Activated T-helper 2 cell treated with anti-CD3 and anti-CD28 coated beads, Interferon-gamma antibody, Interleukin-2, Interleukin-4, amounts not matched to agents 10 μg/mL and 5 μg/mL and 100 μg/mL, durations not matched to agents 14 hours and 24 hours and 36 hours (primary cell): ENCODE data around the gene PLCE1. TPM values are rescaled to one million over a fixed set of nuclear protein-coding genes. Genes with fewer than 3 reads are reported as not detected.
"Not testable (repeated sequence)": the region's sequence is repeated elsewhere in the genome, so short reads cannot be mapped to it uniquely, and the experiment has no call there.

Experiments used
- DNase-seq: peaks from one replicate; pipeline ENCODE4 v3.0.0; 2021; ENCODE audit warnings: low spot score
- H3K27ac Mint-ChIP-seq: one replicate; pipeline ENCODE4 v1.8.0; 2021; ENCODE audit warnings: mixed read lengths
- H3K27me3 Mint-ChIP-seq: one replicate; pipeline ENCODE4 v1.8.0; 2021; ENCODE audit warnings: low read depth, mixed read lengths
- H3K36me3 Mint-ChIP-seq: one replicate; pipeline ENCODE4 v1.8.0; 2021; ENCODE audit warnings: low read depth, mixed read lengths
- H3K4me1 Mint-ChIP-seq: one replicate; pipeline ENCODE4 v1.8.0; 2021; ENCODE audit warnings: low read depth, mixed read lengths
- H3K4me3 Mint-ChIP-seq: one replicate; pipeline ENCODE4 v1.8.0; 2021; ENCODE audit warnings: low read depth, mild to moderate bottlenecking, moderate library complexity, mixed read lengths
- H3K9me3 Mint-ChIP-seq: one replicate; pipeline ENCODE4 v1.8.0; 2021; ENCODE audit warnings: mixed read lengths
- intact Hi-C: fragments of 100-400 bp; cut with micrococcal nuclease; formaldehyde crosslinking; loops from one replicate; pipeline ENCODE4 v1.15.1; 2023
- total RNA-seq: library from RNA; stranded (reverse); gene quantifications from 2 replicates; pipeline ENCODE4 v1.2.3, GENCODE V29; 2022

Gene PLCE1
- total RNA-seq, 1 donor from 2014 or later = 0.02 TPM

GRCh38 chr10:93968540-93968945, 25.2 kb upstream of the PLCE1 start:
- Mint-ChIP-seq H3K4me3 (no peak overlapping the region), H3K27ac (no peak overlapping the region), H3K36me3 (no peaks in the 10 kb centered on the region), H3K27me3 (no peaks in the 10 kb centered on the region), H3K4me1 (no peaks in the 10 kb centered on the region), H3K9me3 (no peaks in the 10 kb centered on the region)
- intact Hi-C loops = no loop called here
- DNase-seq = no peak

GRCh38 chr10:93970433-93971010, 23.2 kb upstream of the PLCE1 start:
- H3K4me3 Mint-ChIP-seq, H3K9me3 Mint-ChIP-seq, DNase-seq, H3K4me1 Mint-ChIP-seq, H3K27ac Mint-ChIP-seq, intact Hi-C loops, H3K27me3 Mint-ChIP-seq, H3K36me3 Mint-ChIP-seq: not testable (repeated sequence)

- no peaks in the 10 kb centered on the region for H3K36me3 Mint-ChIP-seq
- H3K9me3 Mint-ChIP-seq = no peaks in the 10 kb centered on the region
- DNase-seq = no peak
- peaks cover 1% of the 10 kb centered on the region for H3K27me3 Mint-ChIP-seq
- H3K4me3 Mint-ChIP-seq = no peak overlapping the region
- H3K4me1 Mint-ChIP-seq = no peaks in the 10 kb centered on the region
- intact Hi-C loops = no loop called here
- no peak overlapping the region for H3K27ac Mint-ChIP-seq
Observed at GRCh38 chr10:93973748-93974445, 19.8 kb upstream of the PLCE1 start.

- DNase-seq = no peak
- no peaks in the 10 kb centered on the region for H3K4me1 Mint-ChIP-seq
- H3K9me3 Mint-ChIP-seq = no peaks in the 10 kb centered on the region
- H3K27me3 Mint-ChIP-seq = peaks cover 1% of the 10 kb centered on the region
- intact Hi-C loops = no loop called here
- no peak overlapping the region for H3K4me3 Mint-ChIP-seq
- no peaks in the 10 kb centered on the region for H3K36me3 Mint-ChIP-seq
- no peak overlapping the region for H3K27ac Mint-ChIP-seq
Observed at GRCh38 chr10:93977442-93977841, 16.3 kb upstream of the PLCE1 start.

GRCh38 chr10:93980486-93980885, 13.2 kb upstream of the PLCE1 start:
- H3K9me3 Mint-ChIP-seq = no peaks in the 10 kb centered on the region
- H3K27me3 Mint-ChIP-seq = peaks cover 3% of the 10 kb centered on the region
- no peak for DNase-seq
- intact Hi-C loops = no loop called here
- H3K27ac Mint-ChIP-seq = no peak overlapping the region
- no peaks in the 10 kb centered on the region for H3K4me1 Mint-ChIP-seq
- no peak overlapping the region for H3K4me3 Mint-ChIP-seq
- no peaks in the 10 kb centered on the region for H3K36me3 Mint-ChIP-seq

GRCh38 chr10:93991114-93991513, 2.6 kb upstream of the PLCE1 start:
- H3K9me3 Mint-ChIP-seq = no peaks in the 10 kb centered on the region
- intact Hi-C loops = no loop called here
- no peak for DNase-seq
- H3K4me3 Mint-ChIP-seq = no peak overlapping the region
- H3K27ac Mint-ChIP-seq = no peak overlapping the region
- no peaks in the 10 kb centered on the region for H3K36me3 Mint-ChIP-seq
- H3K27me3 Mint-ChIP-seq = peaks cover 49% of the 10 kb centered on the region
- H3K4me1 Mint-ChIP-seq = peaks cover 1% of the 10 kb centered on the region

- H3K27me3 Mint-ChIP-seq = peaks cover 53% of the 10 kb centered on the region
- no peaks in the 10 kb centered on the region for H3K36me3 Mint-ChIP-seq
- H3K4me1 Mint-ChIP-seq = peaks cover 1% of the 10 kb centered on the region
- H3K9me3 Mint-ChIP-seq = no peaks in the 10 kb centered on the region
- H3K27ac Mint-ChIP-seq = no peak overlapping the region
- H3K4me3 Mint-ChIP-seq = no peak overlapping the region
- no peak for DNase-seq
- intact Hi-C loops = no loop called here
Observed at GRCh38 chr10:93991596-93992284, 2.0 kb upstream of the PLCE1 start.

GRCh38 chr10:93992400-93993030, 1.2 kb upstream of the PLCE1 start:
- H3K4me3 Mint-ChIP-seq = peak overlapping the region; percentile 9
- peaks cover 1% of the 10 kb centered on the region for H3K4me1 Mint-ChIP-seq

GRCh38 chr10:93993414-93993781, 333 bp upstream of the PLCE1 start:
- H3K9me3 Mint-ChIP-seq = no peaks in the 10 kb centered on the region
- peaks cover 55% of the 10 kb centered on the region for H3K27me3 Mint-ChIP-seq
- intact Hi-C loops = no loop called here
- H3K27ac Mint-ChIP-seq = no peak overlapping the region
- peaks cover 1% of the 10 kb centered on the region for H3K4me1 Mint-ChIP-seq
- H3K4me3 Mint-ChIP-seq = peak overlapping the region; percentile 59
- no peaks in the 10 kb centered on the region for H3K36me3 Mint-ChIP-seq
- DNase-seq = no peak

More at GRCh38 chr10:93992400-93993030, 1.2 kb upstream of the PLCE1 start:
- no peak for DNase-seq
- Mint-ChIP-seq H3K36me3 (no peaks in the 10 kb centered on the region), H3K9me3 (no peaks in the 10 kb centered on the region), H3K27ac (no peak overlapping the region), H3K27me3 (peaks cover 53% of the 10 kb centered on the region)
- intact Hi-C loops = no loop called here

- Mint-ChIP-seq H3K27ac (no peak overlapping the region), H3K9me3 (no peaks in the 10 kb centered on the region), H3K4me1 (peaks cover 1% of the 10 kb centered on the region), H3K27me3 (peaks cover 60% of the 10 kb centered on the region), H3K4me3 (no peak overlapping the region), H3K36me3 (no peaks in the 10 kb centered on the region)
- intact Hi-C loops = no loop called here
- DNase-seq = no peak
Observed at GRCh38 chr10:93994438-93994801, 689 bp downstream of the PLCE1 start.

- DNase-seq = no peak
- H3K9me3 Mint-ChIP-seq = no peaks in the 10 kb centered on the region
- H3K36me3 Mint-ChIP-seq = no peaks in the 10 kb centered on the region
- intact Hi-C loops = no loop called here
- peaks cover 64% of the 10 kb centered on the region for H3K27me3 Mint-ChIP-seq
- H3K27ac Mint-ChIP-seq = no peak overlapping the region
- no peak overlapping the region for H3K4me3 Mint-ChIP-seq
- H3K4me1 Mint-ChIP-seq = peaks cover 1% of the 10 kb centered on the region
Observed at GRCh38 chr10:93995182-93995581, 1.5 kb downstream of the PLCE1 start.

- peaks cover 1% of the 10 kb centered on the region for H3K4me1 Mint-ChIP-seq
- H3K36me3 Mint-ChIP-seq = no peaks in the 10 kb centered on the region
- no peak overlapping the region for H3K4me3 Mint-ChIP-seq
- H3K27me3 Mint-ChIP-seq = peaks cover 62% of the 10 kb centered on the region
- H3K9me3 Mint-ChIP-seq = no peaks in the 10 kb centered on the region
- DNase-seq = no peak
- no peak overlapping the region for H3K27ac Mint-ChIP-seq
- intact Hi-C loops = no loop called here
Observed at GRCh38 chr10:93995598-93996271, 2.0 kb downstream of the PLCE1 start.
